DMS114 treated with DMSO at 0.1 percent for 48 hours (cell line): ENCODE measurements around the gene DOLK.
A peak's percentile ranks its signal among the peaks of the same experiment; 100 is the strongest.
"Not testable (repeated sequence)": the region's sequence is repeated elsewhere in the genome, so short reads cannot be mapped to it uniquely, and the experiment has no call there.

Source experiments
- DNase-seq: peaks from one replicate; lab custom pipeline; 2025; ENCODE audit not compliant: unreplicated experiment; lab: John Stamatoyannopoulos, UW

The DOLK gene

DNA sequence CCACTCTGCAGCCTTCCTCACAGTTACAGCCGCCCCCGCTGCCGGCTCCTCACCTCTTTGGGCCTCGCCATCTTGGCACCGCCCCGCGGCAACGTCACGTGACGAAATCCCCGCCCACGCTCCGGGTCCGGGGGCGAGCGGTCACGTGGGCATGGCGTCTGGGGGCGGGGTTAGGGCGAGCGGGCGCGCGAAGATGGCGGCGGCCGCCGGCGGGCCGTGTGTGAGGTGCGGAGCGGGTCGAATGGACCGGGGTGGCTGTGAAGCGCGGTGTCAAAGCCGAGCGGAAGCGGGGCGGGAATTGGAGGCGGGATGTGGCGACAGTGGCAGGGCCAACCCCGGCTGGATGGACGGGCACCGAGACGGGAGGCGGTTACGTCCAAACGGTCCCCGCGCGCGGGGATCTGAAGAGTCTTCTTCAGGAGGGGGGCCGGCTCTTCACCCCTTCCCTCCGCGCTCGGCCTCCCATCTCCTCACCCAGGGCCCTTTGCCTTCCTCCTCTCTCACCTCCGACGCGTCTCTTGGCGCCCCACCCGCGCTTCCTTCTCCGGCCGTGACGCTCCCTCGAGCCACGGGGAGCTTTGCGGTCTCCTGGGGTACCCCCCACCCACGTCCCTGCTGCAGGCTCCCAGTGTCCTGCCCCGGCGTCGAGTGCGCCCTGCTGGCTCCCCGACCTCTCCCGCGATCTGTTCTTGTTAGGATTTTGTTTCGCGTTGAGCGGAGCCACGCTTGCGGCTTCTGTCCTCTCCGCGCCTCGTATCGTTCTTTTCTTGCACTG lies at the start of gene DOLK, which contains the start of gene NUP188:
TSS of gene DOLK (minus strand) at position 77 of the 775 bp plus-strand sequence. CDS start 300 bp downstream, outside the sequence.
TSS of gene NUP188 (plus strand) at position 173 of the 775 bp plus-strand sequence. CDS start at position 194, 21 bp downstream.
- DNase-seq, result peak; percentile 54

DNA sequence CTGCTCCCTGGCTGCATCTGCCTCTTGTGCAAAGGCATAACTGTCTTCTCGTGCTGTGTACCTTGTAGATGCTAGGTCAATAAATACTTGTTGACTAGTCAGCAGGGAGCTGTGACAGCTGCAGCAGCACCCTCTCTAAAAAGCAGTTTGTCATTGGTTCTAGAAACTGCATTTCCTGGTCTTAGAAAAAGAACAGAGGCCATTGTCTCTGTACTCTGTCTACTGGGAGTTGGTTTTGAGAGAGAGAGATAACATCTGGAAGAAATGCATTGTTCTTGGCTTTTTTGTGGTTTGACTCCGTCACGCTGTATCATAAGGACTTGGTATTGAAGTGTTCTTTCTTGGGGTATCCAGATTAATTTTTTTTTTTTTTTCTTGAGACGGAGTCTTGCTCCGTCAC lies 48.4 kb upstream of the DOLK start:
- no peak for DNase-seq

GRCh38 chr9:128992995-128993394 lies 45.6 kb upstream of the DOLK start:
- DNase-seq, result no peak

DNA sequence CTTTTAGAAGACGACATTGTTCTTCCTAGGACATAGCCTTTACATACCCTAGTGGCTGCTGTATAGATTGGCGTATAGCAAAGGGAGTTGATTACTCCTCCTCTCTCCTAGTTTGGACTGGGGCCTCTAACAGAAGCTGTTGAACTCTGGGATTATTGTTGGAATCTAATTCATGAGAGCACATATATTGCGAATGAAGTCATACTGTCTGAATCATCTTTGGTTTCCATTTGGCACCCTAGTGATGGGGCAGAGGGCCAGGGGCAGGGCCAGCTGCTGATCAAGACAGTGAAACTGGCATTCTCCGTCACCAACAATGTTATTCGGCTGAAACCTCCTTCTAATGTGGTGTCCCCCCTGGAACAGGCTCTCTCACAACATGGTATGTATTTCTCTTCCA lies 40.4 kb upstream of the DOLK start:
- DNase-seq, result no peak

GRCh38 chr9:128986671-128987070 lies 39.3 kb upstream of the DOLK start:
- no peak for DNase-seq

GRCh38 chr9:128983536-128983935 lies 36.1 kb upstream of the DOLK start:
- no peak for DNase-seq

DNA sequence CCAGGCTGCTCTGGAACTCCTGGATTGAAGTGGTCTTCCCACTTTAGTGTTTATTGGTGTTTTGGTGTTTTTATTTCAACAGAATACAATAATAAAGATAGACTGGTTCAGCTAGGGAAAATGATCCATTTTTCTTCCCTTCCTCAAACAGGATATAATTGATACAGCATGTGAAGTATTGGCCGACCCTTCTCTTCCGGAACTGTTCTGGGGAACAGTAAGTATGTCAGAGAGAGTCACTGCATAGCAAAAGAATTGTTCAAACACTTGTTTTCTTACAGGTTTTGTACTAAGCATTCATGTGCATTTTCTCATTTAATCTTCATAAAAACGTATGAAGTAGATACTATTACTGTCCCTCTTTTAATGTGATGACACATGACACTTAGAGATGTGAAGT lies 31.7 kb upstream of the DOLK start:
- no peak for DNase-seq

DNA sequence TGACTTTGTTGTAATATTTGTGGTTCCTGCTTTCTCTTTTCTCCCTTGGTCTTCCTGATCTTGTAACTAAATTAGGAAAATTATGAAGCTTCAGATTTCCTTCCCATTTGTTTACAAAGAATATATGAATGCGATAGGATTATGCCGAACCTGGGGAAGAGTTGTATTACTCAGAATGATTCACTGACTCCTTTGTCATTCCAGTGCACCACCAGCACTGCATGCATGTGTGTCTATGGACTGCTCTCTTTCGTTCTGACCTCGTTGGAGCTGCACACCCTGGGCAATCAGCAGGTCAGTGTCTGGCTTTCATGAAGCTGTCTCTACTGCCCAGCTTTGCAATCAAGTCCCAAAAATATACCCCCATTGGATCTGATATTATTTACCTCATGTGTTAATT lies 25.6 kb upstream of the DOLK start:
- no peak for DNase-seq

DNA sequence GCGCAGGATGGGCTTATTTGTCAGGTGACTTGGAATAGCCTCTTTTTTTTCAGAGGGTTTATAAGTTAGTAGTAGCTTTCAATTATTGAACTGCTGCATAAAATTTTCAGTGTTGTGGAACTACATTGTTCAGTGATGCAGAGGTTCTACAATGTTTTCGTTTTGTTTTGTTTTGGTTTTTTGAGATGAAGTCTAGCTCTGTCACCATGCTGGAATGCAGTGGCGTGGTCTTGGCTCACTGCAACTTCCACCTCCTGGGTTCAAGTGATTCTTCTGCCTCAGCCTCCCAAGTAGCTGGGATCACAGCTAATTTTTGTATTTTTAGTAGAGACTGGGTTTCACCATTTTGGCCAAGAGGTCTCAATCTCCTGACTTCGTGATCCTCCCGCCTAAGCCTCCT lies 22.1 kb upstream of the DOLK start:
- DNase-seq, result no peak

DNA sequence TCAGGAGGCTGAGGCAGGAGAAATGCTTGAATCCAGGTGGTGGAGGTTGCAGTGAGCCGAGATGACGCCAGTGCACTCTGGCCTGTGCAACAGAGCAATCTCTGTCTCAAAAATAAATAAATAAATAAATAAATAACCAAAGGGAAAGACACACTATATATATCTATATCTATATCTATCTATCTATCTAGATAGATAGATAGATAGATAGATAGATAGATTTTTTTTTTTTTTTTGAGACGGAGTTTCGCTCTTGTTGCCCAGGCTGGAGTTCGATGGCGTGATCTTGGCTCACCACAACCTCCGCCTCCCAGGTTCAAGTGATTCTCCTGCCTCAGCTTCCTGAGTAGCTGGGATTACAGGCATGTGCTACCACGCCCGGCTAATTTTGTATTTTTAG lies 14.0 kb upstream of the DOLK start:
- not testable (repeated sequence) for DNase-seq

DNA sequence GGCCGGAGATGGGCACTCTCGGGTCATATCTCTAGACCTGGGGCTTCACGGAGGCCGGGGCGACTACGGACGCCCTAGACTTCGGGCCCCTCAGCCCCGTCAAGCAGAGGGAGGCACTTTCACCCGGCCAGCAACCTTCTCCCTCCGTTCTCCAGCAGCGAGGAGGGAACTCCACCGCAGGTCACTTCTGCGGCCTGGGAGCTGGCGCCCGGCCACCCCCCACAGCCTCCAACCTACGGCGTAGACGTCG lies 201 bp downstream of the DOLK start:
- DNase-seq, result no peak

DNA sequence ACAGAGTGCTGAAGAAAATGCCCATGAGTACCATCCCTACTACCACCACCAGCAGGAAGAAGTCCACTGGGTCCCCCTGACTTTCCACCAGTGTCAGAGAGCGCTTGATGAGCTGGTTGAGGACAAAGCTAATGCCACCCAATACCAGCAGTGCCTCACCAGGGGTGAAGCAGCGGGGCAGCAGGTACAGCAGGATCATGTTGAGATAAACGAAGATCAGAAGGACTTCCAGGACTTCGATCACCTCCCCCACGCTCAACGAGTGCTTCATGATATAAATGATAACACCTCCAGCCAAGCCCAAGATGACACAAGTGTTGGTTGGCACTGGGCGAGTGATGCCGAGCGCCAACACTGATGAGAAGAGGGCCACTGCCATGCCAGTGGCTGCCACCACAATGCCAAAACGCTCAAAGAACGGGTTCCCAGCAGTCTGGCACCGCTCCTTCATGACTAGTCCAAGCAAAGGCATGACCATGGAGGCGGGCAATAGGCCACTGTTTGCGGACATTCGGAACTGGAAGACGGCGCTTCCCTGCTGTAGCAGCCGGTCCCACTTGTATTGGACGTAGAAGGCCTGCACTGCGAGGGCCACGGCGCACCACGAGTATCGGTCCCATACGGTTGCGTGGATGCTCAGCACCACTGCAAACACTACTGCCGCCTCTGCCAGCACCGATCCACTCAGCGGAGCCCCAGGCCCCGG lies 679 bp downstream of the DOLK start:
- DNase-seq, result no peak

DNA sequence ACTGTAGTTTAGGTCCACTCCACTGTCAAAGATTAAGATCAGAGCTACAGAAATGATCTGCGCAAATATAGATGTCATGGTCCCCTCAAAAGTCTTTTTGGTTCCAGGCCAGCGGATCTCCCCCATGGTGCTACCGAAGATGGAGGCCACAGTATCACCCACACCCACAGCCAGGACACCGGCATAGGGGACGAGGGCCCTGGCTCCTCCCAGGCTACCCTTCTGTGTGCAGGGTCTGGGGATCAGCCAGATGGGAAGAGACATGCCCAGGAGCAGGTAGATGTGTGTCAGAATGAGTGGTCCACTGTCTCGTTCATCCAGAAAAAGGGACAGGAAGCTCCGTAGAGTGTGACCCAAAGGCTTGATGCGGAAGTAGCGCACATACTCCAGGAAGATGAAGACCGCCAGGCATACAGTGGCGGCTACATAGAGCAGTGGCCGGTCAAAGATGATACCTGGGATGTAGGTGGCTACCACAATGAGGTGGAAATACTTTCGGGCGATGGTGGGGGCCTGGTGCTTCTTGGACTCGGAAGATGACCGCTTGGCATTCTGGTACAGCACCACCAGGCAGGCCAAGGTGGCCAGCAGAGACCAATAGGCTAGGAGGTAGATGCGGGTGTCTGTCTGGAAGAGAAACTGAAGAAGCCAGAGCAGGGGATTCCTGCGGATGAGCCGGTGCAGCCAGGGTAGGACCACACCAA lies 1.5 kb downstream of the DOLK start:
- no peak for DNase-seq

GRCh38 chr9:128944966-128945365 lies 2.4 kb downstream of the DOLK start:
- not testable (repeated sequence) for DNase-seq

DNA sequence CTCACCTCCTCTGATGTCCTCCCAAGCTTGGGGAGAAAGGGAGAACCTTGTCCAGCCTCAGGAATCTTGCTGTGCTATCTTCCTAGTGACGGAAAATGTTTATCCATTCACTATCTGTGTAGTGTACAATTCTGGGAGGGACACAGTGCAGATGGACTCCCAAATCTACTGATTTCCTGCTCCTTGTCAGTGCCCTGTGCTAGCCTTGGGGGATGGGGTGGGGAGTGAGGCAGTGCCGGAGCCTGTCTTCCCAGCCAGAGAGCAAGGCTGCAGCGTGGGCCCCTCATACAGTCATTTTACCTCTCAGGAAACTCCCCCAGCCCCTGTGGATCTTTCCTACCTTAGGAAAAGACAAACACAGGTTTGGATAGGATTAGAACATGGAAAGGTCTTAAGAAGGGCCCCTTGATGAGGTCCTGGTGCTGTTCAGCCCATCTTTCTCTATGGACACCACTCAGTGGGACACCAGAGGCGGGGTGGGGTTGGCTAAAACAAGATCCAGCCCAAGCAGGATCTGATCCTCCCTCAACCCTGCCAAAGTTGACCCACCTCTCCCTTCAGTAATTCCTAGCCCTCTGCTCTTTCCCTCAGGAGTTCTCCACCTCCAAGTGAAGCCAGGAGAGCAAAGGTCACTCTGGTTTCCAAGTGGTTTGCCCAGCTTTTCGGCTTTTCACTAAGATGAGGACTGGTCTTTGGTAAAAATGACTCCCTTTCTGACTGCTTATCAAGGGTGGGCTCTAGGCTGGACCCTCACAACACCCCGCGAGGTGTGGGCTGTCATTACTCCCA lies 3.4 kb downstream of the DOLK start:
- no peak for DNase-seq

GRCh38 chr9:128940946-128941755 lies 6.3 kb downstream of the DOLK start:
- DNase-seq, result no peak

GRCh38 chr9:128940271-128940921 lies 7.0 kb downstream of the DOLK start:
- no peak for DNase-seq

- no peak for DNase-seq
Observed at GRCh38 chr9:128937310-128938165, 9.9 kb downstream of the DOLK start.
